HG03139 (cell line): Measurements from ENCODE around the gene RNU1-2.
"Not testable (repeated sequence)": the region's sequence is repeated elsewhere in the genome, so short reads cannot be mapped to it uniquely, and the experiment has no call there.

Experiments
- ATAC-seq: cut with Tn5 transposase; IDR thresholded peaks from one replicate; pipeline ENCODE4 v1.9.1; 2021; ENCODE audit not compliant: unreplicated experiment

Gene RNU1-2

GRCh38 chr1:16888860-16889816 lies 6.6 kb upstream of the RNU1-2 start:
- ATAC-seq, result no peak

GRCh38 chr1:16890539-16891021 lies 5.2 kb upstream of the RNU1-2 start:
- ATAC-seq, result not testable (repeated sequence)

DNA sequence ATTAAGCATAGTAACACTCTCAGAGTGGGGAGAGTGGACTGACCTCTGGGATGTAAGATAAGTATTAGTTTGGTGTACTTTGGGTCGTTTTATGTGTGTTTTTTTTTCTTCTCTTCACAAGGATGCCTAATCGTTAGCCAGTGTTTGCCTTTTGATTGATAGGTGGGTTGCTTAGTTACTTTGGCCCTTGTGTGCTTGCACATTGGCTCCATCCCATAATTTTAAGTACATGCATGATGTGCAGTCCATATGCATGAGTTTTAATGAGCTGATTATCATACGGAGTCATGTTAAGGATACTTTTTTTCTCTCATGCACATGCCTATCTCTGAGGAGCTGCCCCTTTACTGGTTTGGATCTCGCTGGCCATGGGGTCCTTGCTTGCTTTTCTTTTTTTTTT lies 4.7 kb upstream of the RNU1-2 start:
- not testable (repeated sequence) for ATAC-seq

- ATAC-seq, result not testable (repeated sequence)
Measured at GRCh38 chr1:16892978-16893525, 2.7 kb upstream of the RNU1-2 start.

DNA sequence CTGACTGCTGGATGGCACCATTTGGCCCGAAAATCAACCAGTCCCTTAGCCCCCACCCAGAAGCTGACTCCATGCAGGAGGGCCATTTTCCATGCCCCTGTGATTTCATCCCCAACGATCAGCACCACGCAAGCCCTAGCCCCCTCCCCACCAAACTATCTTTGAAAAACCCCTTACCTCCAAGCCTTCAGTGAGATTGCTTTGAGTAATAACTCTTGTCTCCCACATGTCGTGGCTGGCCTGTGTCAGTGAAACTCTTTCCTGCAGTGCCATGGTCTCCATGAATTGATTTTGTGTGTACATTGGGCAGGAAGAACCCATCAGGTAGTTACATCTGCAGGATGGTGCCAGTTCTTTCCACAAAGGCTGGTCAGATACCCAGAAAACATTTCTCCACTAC lies 2.0 kb upstream of the RNU1-2 start:
- ATAC-seq, result not testable (repeated sequence)

- not testable (repeated sequence) for ATAC-seq
Measured at GRCh38 chr1:16894338-16894737, 1.4 kb upstream of the RNU1-2 start.

GRCh38 chr1:16895233-16895597 lies 565 bp upstream of the RNU1-2 start:
- ATAC-seq, result not testable (repeated sequence)

DNA sequence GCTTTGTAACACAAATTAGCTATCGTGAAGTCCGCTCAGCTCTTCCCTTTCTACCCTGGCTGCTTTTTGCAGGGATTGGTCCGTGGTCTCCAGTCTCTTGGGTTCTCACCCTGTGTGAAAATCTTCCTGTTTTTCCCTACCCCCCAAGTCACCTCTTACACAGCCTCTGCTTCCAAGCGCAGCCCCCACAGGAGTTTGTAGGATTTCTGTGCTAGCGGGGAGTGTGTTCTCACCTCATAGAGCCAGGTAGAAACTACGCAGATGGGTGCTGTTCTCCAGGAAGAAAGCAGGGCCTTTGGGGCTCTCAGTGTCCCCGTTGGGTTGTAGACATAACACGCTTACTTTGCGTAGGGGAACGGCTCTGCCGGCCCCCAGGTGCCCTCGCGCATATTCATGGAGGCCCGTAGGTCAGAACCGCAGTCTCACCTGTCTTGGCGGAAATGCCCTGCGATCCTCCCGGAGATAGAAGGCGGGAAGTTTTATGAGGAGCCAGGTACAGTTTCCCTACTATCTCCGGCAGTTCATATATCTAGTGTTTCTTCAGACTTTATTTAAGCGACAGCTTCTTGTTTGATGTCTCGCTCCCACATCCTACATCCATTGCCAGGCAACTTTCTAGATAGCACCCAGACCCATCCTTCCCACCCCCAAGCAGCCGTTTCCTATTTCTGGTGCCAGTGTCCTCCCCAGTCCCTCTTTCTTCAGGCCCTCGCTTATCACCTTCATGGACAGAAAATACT lies 706 bp downstream of the RNU1-2 start:
- peak; percentile 22 for ATAC-seq

- ATAC-seq, result not testable (repeated sequence)
Measured at GRCh38 chr1:16897653-16898052, 1.9 kb downstream of the RNU1-2 start.

DNA sequence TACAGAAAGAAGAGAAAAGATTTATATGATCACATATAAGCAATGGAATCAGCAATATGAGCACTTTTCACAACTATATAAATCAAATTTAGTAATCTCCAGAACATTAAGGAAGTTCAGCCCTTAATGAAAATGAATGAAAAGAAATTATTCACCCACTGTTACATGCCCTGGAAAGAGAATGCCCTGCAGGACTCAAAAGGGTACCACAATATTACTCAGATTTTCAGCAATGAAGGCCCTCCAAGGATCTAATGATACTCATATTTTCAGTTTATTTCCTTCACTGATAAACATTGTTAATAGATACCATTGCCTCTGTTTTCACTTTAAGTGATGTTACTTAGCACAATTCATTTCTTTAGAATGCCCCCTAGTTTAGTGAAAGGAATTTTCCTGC lies 2.5 kb downstream of the RNU1-2 start:
- ATAC-seq, result not testable (repeated sequence)

- not testable (repeated sequence) for ATAC-seq
Measured at GRCh38 chr1:16899020-16899419, 3.2 kb downstream of the RNU1-2 start.

DNA sequence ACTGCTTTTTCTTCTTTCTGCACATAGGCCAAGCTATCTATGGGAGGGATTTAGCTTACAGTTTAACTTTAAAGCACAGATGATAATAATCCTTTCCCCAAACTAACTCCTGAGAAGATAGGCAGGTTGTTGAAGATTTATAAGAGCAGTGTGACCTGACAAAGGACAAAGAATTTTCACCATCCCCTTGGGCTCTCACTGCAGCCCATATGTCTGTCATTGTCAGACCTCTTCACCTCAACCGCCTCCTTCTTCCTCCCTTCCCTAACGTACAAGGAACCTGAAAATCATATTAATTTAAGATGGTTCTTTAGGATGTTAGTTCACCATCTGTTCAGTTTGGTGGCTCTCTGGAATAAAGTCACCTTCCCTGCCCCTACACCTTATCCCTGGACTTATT lies 5.0 kb downstream of the RNU1-2 start:
- ATAC-seq, result no peak

GRCh38 chr1:16901371-16901770 lies 5.6 kb downstream of the RNU1-2 start:
- not testable (repeated sequence) for ATAC-seq

DNA sequence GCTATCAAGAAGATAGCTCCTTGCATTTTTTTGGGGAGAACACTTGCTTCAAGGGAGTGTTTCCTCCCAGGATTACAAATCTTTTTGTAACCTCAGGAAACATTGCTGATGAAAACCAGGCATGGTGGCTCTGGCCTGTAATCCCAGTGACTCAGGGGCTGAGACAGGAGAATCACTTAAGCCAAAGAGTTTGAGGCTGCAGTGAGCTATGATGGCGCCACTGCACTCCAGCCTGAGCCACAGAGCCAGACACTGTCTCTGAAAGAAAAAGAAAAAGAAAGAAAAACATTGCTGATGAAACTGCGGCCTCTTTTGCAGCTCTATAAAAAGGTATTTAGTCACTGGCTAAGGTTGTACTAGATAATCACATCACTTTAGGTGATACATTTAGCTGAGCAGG lies 7.3 kb downstream of the RNU1-2 start:
- ATAC-seq, result no peak

GRCh38 chr1:16903458-16903796 lies 7.6 kb downstream of the RNU1-2 start:
- ATAC-seq, result no peak

GRCh38 chr1:16904560-16905109 lies 8.9 kb downstream of the RNU1-2 start:
- ATAC-seq, result peak; percentile 85

GRCh38 chr1:16905110-16905867 lies 9.5 kb downstream of the RNU1-2 start:
- ATAC-seq, result peak; percentile 71

DNA sequence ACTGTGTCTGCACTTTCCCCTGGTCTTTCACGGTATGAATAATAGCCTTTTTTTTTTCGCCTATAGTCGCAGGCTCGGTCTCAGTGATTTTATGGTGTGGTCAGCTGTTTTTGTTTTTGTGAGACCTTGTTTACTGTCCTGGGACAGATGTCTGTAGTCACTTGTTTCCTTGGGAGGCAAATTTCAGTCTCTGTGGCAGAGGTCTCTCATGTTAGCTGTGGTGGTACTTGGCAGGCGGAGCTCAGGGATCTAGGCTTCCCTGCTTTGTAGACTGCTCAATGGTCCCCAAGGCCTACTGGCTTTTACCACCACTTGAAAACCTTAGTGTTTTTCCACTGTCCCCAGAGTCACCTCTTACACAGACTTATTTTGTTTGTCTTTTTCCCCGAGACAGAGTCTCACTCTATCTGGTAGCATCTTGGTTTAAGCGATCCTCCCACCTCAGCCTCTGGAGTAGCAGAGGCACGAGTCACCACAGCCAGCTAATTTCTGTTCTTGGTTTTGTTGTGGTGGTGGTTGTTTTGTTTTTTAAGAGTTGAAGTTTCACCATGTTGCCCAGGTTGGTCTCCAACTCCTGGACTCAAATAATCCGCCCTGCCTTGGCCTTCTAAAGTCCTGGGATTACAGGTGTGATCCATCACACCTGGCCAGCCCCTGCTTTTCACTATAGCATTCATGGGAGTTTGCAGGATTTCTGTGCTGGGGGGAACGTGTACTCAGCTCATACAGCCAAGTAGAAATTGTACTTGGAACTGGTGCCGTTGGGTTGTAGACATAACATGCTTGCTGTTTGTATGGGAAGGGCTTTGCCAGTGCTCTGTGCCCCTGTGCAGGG lies 10.3 kb downstream of the RNU1-2 start:
- no peak for ATAC-seq

DNA sequence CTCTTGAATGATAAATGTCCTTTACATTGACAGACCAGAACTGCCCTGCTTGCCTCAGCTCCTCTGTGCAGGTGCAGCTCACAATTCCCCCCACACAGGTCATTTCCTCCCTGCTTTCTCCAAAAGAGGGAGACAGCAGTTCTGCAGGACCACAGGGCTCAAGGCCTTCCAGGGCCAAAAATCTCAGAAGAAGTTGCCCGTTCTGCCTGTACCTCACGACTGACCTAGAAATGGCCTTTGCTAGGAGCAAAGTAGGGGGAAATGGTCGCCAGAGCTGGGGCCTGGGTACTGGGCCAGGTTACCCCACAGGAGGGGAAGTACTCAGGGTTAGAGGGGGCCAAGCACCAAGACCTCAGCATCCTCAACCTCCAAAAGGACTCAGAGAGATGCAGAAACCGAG lies 11.1 kb downstream of the RNU1-2 start:
- no peak for ATAC-seq
